Liver (tissue), 9 donors: ENCODE results near the gene DHX35. TPM values are rescaled to one million over a fixed set of nuclear protein-coding genes. Genes with fewer than 3 reads are reported as not detected.

ENCODE experiments used
- DNase-seq: peaks from one replicate; pipeline ENCODE4 v3.0.0-alpha.2; 2017; ENCODE audit warnings: low spot score
- H3K27ac ChIP-seq, 2 donors: one replicate each; pipeline ENCODE4 v1.7.0; 2013; ENCODE audit warnings: inconsistent platforms in 2 of 2, low read length in 2 of 2, control low read depth in 1 of 2, low read depth in 1 of 2, mild to moderate bottlenecking in 1 of 2
- H3K27me3 ChIP-seq, 4 donors: one replicate each; pipeline versions ENCODE4 v1.6.1 to v1.7.0; 2013; ENCODE audit warnings: low read length in 3 of 4, inconsistent platforms in 1 of 4, mild to moderate bottlenecking in 1 of 4, moderate library complexity in 1 of 4; ENCODE audit not compliant: control insufficient read depth in 4 of 4, insufficient read depth in 4 of 4
- H3K36me3 ChIP-seq, 4 donors: one replicate each; pipeline versions ENCODE4 v1.6.1 to v1.7.0; 2013; ENCODE audit warnings: low read length in 3 of 4, mild to moderate bottlenecking in 3 of 4, low read depth in 1 of 4, moderate library complexity in 1 of 4; ENCODE audit not compliant: control insufficient read depth in 4 of 4, insufficient read depth in 3 of 4
- H3K4me1 ChIP-seq, 4 donors: one replicate each; pipeline versions ENCODE4 v1.6.1 to v1.7.0; 2013; ENCODE audit warnings: low read length in 3 of 4, mild to moderate bottlenecking in 3 of 4, moderate library complexity in 1 of 4; ENCODE audit not compliant: control insufficient read depth in 4 of 4, insufficient read depth in 4 of 4
- H3K4me3 ChIP-seq, 3 donors: one replicate each; pipeline versions ENCODE4 v1.6.1 to v1.7.0; 2013; ENCODE audit warnings: low read length in 3 of 3, control low read depth in 1 of 3, low read depth in 1 of 3, mild to moderate bottlenecking in 1 of 3
- H3K9ac ChIP-seq, 2 donors: one replicate each; pipeline ENCODE4 v1.7.0; 2013; ENCODE audit warnings: low read length in 2 of 2, mild to moderate bottlenecking in 2 of 2, moderate library complexity in 2 of 2, control low read depth in 1 of 2, low read depth in 1 of 2
- H3K9me3 ChIP-seq, 4 donors: one replicate each; pipeline versions ENCODE4 v1.6.1 to v1.7.0; 2013; ENCODE audit warnings: low read length in 3 of 4; ENCODE audit not compliant: control insufficient read depth in 4 of 4
- ATF3 ChIP-seq: IDR thresholded peaks from 2 replicates; pipeline ENCODE4 v1.6.1; 2016; ENCODE audit warnings: antibody characterized with exemption
- EGR1 ChIP-seq, 2 donors: IDR thresholded peaks; 2 replicates each; pipeline ENCODE4 v1.6.1; 2016 to 2018; ENCODE audit warnings: antibody characterized with exemption in 2 of 2, low read depth in 2 of 2
- FOXA1 ChIP-seq: IDR thresholded peaks from 2 replicates; pipeline ENCODE4 v1.6.1; 2016; ENCODE audit warnings: antibody characterized with exemption
- FOXA2 ChIP-seq: IDR thresholded peaks from 2 replicates; pipeline ENCODE4 v1.6.1; 2016; ENCODE audit warnings: antibody characterized with exemption
- GABPA ChIP-seq, 2 donors: IDR thresholded peaks in 1 of 2; conservative IDR thresholded peaks in 1 of 2; 2 replicates each; pipeline ENCODE4 v1.6.1; 2016; ENCODE audit warnings: antibody characterized with exemption in 2 of 2, mild to moderate bottlenecking in 1 of 2, moderate library complexity in 1 of 2
- HNF4A ChIP-seq, 2 donors: conservative IDR thresholded peaks; 2 replicates each; pipeline ENCODE4 v1.6.1; 2016; ENCODE audit warnings: antibody characterized with exemption in 2 of 2, mild to moderate bottlenecking in 2 of 2
- HNF4G ChIP-seq: IDR thresholded peaks from 2 replicates; pipeline ENCODE4 v1.6.1; 2016; ENCODE audit warnings: antibody characterized with exemption
- JUND ChIP-seq, 2 donors: IDR thresholded peaks; 2 replicates each; pipeline ENCODE4 v1.6.1; 2016; ENCODE audit warnings: antibody characterized with exemption in 2 of 2
- NR2F2 ChIP-seq: IDR thresholded peaks from 2 replicates; pipeline ENCODE4 v1.6.1; 2016; ENCODE audit warnings: antibody characterized with exemption
- RAD21 ChIP-seq, 2 donors: IDR thresholded peaks; 2 replicates each; pipeline ENCODE4 v1.6.1; 2016; ENCODE audit warnings: antibody characterized with exemption in 2 of 2, mild to moderate bottlenecking in 2 of 2
- RXRA ChIP-seq, 2 donors: IDR thresholded peaks; 2 replicates each; pipeline ENCODE4 v1.6.1; 2017 to 2018; ENCODE audit warnings: antibody characterized with exemption in 2 of 2, mild to moderate bottlenecking in 1 of 2
- SP1 ChIP-seq: IDR thresholded peaks from 2 replicates; pipeline ENCODE4 v1.6.1; 2018; ENCODE audit warnings: antibody characterized with exemption, mild to moderate bottlenecking
- TAF1 ChIP-seq: conservative IDR thresholded peaks from 2 replicates; pipeline ENCODE4 v1.6.1; 2016; ENCODE audit warnings: antibody characterized with exemption, mild to moderate bottlenecking
- YY1 ChIP-seq: IDR thresholded peaks from 2 replicates; pipeline ENCODE4 v1.6.1; 2016; ENCODE audit warnings: antibody characterized with exemption, mild to moderate bottlenecking
- WGBS: extraction: QIAGEN DNeasy Blood & Tissue Kit; methylation state at CpG from one replicate; pipeline ENCODE4 v1.1.7; 2013; 5-methylcytosine and 5-hydroxymethylcytosine counted together
- polyA plus RNA-seq, 2 donors: library from polyadenylated mRNA; stranded (reverse) in 1 of 2; unstranded in 1 of 2; fragments of 200-250 nt in 1 of 2; fragments of >200 nt in 1 of 2; fragmentation: Nextera tagmentation in 1 of 2; extraction: Ambion mirVana in 1 of 2; gene quantifications; one replicate each; pipeline versions ENCODE4 v1.2.1 to v1.2.3, GENCODE V29; 2013 to 2015
- total RNA-seq, 2 donors: library from RNA; depleted of rRNA; stranded (reverse); fragments of >200 nt; gene quantifications; one replicate each; pipeline ENCODE4 v1.2.3, GENCODE V29; 2014
- TF ChIP-seq, protein P1 (sequence below): fragments of 150-350 bp; IDR thresholded peaks from 2 replicates; pipeline ENCODE4 v1.5.1; 2017; ENCODE audit warnings: improper control_type of control experiment, low read depth, low read length; ENCODE audit not compliant: missing input control
- TF ChIP-seq, protein P2 (sequence below): IDR thresholded peaks from 2 replicates; pipeline ENCODE4 v1.6.1; 2016; ENCODE audit warnings: antibody characterized with exemption
- TF ChIP-seq, protein P3 (sequence below): IDR thresholded peaks from 2 replicates; pipeline ENCODE4 v1.6.1; 2016; ENCODE audit warnings: antibody characterized with exemption, mild to moderate bottlenecking
- TF ChIP-seq, protein P4 (sequence below): IDR thresholded peaks from 2 replicates; pipeline ENCODE4 v1.6.1; 2016; ENCODE audit warnings: antibody characterized with exemption
- donor health status: healthy.
- donor health status: healthy.
- donor health status: healthy.
- donor health status: healthy.
- donor health status: healthy.

The DHX35 gene
- total and polyA plus RNA-seq, 4 donors, result 2.7 to 10.6 (median 4.8) TPM

GRCh38 chr20:38937978-38938473 lies 24.1 kb upstream of the DHX35 start:
- Histone ChIP-seq H3K9ac (no peak overlapping the region), H3K27ac (no peak overlapping the region), H3K4me1 (no peaks in the 10 kb centered on the region), H3K9me3 (no peaks in the 10 kb centered on the region), H3K27me3 (no peaks in the 10 kb centered on the region), H3K36me3 (no peaks in the 10 kb centered on the region), H3K4me3 (no peak overlapping the region)
- DNase-seq, result no peak
- WGBS, result 97% methylated on average over 7 of the region's 7 CpGs
- TF ChIP-seq HNF4G (no peak), NR2F2 (no peak), SP1 (no peak), JUND (IDR thresholded peaks at IDR 0.05) (no peak), ATF3 (no peak), HNF4A (conservative IDR thresholded peaks at IDR 0.05) (no peak), TAF1 (no peak), GABPA (IDR thresholded peaks at IDR 0.05 in 1 of 2, conservative IDR thresholded peaks at IDR 0.05 in 1 of 2) (no peak), RXRA (IDR thresholded peaks at IDR 0.05) (no peak), YY1 (no peak), RAD21 (IDR thresholded peaks at IDR 0.05) (no peak), EGR1 (IDR thresholded peaks at IDR 0.05; ENCODE audit: low read depth in 2 of 2) (no peak), FOXA1 (no peak), FOXA2 (no peak)
- TF ChIP-seq, protein P1, sequence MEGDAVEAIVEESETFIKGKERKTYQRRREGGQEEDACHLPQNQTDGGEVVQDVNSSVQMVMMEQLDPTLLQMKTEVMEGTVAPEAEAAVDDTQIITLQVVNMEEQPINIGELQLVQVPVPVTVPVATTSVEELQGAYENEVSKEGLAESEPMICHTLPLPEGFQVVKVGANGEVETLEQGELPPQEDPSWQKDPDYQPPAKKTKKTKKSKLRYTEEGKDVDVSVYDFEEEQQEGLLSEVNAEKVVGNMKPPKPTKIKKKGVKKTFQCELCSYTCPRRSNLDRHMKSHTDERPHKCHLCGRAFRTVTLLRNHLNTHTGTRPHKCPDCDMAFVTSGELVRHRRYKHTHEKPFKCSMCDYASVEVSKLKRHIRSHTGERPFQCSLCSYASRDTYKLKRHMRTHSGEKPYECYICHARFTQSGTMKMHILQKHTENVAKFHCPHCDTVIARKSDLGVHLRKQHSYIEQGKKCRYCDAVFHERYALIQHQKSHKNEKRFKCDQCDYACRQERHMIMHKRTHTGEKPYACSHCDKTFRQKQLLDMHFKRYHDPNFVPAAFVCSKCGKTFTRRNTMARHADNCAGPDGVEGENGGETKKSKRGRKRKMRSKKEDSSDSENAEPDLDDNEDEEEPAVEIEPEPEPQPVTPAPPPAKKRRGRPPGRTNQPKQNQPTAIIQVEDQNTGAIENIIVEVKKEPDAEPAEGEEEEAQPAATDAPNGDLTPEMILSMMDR, result no peak
- TF ChIP-seq, protein P2, sequence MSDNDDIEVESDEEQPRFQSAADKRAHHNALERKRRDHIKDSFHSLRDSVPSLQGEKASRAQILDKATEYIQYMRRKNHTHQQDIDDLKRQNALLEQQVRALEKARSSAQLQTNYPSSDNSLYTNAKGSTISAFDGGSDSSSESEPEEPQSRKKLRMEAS, result no peak
- TF ChIP-seq, protein P3, sequence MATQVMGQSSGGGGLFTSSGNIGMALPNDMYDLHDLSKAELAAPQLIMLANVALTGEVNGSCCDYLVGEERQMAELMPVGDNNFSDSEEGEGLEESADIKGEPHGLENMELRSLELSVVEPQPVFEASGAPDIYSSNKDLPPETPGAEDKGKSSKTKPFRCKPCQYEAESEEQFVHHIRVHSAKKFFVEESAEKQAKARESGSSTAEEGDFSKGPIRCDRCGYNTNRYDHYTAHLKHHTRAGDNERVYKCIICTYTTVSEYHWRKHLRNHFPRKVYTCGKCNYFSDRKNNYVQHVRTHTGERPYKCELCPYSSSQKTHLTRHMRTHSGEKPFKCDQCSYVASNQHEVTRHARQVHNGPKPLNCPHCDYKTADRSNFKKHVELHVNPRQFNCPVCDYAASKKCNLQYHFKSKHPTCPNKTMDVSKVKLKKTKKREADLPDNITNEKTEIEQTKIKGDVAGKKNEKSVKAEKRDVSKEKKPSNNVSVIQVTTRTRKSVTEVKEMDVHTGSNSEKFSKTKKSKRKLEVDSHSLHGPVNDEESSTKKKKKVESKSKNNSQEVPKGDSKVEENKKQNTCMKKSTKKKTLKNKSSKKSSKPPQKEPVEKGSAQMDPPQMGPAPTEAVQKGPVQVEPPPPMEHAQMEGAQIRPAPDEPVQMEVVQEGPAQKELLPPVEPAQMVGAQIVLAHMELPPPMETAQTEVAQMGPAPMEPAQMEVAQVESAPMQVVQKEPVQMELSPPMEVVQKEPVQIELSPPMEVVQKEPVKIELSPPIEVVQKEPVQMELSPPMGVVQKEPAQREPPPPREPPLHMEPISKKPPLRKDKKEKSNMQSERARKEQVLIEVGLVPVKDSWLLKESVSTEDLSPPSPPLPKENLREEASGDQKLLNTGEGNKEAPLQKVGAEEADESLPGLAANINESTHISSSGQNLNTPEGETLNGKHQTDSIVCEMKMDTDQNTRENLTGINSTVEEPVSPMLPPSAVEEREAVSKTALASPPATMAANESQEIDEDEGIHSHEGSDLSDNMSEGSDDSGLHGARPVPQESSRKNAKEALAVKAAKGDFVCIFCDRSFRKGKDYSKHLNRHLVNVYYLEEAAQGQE, result no peak

DNA sequence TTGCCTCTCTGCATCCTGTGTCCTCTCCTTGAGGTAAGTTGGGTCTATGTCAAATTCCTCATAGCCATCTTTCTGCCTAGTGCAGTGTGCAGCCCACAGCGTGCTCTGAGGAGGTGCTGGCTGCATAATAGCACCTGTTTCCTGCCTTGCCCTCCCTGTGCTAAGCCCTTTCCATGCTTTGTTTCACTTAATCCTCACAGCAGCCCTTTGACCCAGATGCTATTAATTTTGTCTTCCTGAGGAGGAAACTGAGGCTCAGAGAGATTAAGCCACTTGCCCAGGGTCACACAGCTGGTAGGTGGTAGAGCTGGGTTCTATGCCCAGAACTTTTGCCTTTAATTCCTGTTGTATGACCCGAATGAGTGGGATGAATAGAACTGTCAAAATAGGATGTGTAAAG lies 22.5 kb upstream of the DHX35 start:
- Histone ChIP-seq H3K27me3 (no peaks in the 10 kb centered on the region), H3K27ac (no peak overlapping the region), H3K36me3 (no peaks in the 10 kb centered on the region), H3K4me1 (no peaks in the 10 kb centered on the region), H3K9me3 (no peaks in the 10 kb centered on the region), H3K9ac (no peak overlapping the region), H3K4me3 (no peak overlapping the region)
- 92% methylated on average over 2 of the region's 2 CpGs for WGBS
- DNase-seq, result no peak
- TF ChIP-seq FOXA2 (no peak), GABPA (IDR thresholded peaks at IDR 0.05 in 1 of 2, conservative IDR thresholded peaks at IDR 0.05 in 1 of 2) (no peak), RAD21 (IDR thresholded peaks at IDR 0.05) (no peak), HNF4A (conservative IDR thresholded peaks at IDR 0.05) (no peak), SP1 (no peak), RXRA (IDR thresholded peaks at IDR 0.05) (no peak), NR2F2 (no peak), YY1 (no peak), ATF3 (no peak)
- TF ChIP-seq, protein P4, sequence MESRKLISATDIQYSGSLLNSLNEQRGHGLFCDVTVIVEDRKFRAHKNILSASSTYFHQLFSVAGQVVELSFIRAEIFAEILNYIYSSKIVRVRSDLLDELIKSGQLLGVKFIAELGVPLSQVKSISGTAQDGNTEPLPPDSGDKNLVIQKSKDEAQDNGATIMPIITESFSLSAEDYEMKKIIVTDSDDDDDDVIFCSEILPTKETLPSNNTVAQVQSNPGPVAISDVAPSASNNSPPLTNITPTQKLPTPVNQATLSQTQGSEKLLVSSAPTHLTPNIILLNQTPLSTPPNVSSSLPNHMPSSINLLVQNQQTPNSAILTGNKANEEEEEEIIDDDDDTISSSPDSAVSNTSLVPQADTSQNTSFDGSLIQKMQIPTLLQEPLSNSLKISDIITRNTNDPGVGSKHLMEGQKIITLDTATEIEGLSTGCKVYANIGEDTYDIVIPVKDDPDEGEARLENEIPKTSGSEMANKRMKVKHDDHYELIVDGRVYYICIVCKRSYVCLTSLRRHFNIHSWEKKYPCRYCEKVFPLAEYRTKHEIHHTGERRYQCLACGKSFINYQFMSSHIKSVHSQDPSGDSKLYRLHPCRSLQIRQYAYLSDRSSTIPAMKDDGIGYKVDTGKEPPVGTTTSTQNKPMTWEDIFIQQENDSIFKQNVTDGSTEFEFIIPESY, result no peak
- TF ChIP-seq, protein P3, result no peak
